GM12801 (cell line): Measurements from ENCODE around the gene NANS.

ENCODE experiments used
- TF ChIP-seq, protein P1 (sequence below): IDR thresholded peaks from one replicate; pipeline ENCODE4 v1.5.1; 2011; ENCODE audit warnings: control low read depth; ENCODE audit not compliant: insufficient read length; ENCODE audit errors: extremely low read depth

NANS gene

DNA sequence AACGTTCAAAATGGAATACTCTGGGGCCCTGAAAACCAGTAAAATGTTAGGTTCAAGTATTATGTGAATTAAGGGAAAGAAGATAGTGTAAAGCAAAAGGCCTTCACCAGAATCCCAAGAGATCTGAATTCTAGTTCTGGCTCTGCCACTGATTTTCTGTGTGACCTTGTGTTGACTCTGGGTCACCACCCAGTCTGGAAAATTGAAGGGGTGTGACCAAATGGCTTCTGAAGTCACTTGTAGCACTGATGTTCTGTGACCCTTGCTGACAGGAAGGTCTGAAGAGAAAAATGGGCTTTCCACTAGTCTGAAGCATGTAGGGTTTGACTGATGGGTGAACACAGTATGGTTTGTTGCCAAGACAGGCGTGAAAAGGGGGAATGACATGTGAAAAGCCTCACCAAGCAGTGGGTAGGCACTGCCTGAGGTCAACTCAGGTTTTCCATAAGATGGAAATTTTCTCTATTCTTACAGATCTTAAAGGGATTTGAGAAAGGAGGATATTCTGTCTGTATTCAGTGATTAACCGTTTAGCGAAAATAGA lies 40.3 kb upstream of the NANS start:
- TF ChIP-seq, protein P1, sequence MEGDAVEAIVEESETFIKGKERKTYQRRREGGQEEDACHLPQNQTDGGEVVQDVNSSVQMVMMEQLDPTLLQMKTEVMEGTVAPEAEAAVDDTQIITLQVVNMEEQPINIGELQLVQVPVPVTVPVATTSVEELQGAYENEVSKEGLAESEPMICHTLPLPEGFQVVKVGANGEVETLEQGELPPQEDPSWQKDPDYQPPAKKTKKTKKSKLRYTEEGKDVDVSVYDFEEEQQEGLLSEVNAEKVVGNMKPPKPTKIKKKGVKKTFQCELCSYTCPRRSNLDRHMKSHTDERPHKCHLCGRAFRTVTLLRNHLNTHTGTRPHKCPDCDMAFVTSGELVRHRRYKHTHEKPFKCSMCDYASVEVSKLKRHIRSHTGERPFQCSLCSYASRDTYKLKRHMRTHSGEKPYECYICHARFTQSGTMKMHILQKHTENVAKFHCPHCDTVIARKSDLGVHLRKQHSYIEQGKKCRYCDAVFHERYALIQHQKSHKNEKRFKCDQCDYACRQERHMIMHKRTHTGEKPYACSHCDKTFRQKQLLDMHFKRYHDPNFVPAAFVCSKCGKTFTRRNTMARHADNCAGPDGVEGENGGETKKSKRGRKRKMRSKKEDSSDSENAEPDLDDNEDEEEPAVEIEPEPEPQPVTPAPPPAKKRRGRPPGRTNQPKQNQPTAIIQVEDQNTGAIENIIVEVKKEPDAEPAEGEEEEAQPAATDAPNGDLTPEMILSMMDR = no peak

DNA sequence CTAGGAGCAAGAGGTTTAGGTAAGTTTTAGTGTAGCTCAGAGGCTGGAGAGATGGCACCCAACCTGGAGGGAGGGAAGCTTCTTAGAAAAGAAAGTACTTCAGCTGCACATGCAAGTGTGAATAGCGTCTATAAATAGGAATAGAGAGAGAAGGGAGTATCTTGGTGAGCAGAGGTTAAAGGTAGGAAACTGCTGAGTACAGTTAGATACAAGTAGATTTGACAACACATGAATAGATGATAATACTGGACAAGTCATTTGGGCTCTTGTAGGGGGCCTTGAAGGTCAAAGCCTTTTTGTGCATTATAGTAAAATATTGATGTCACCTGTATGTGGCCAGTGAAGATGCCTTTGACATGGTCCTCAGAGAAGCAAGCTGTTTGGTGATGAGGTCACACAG lies 39.2 kb upstream of the NANS start:
- TF ChIP-seq, protein P1 = no peak

DNA sequence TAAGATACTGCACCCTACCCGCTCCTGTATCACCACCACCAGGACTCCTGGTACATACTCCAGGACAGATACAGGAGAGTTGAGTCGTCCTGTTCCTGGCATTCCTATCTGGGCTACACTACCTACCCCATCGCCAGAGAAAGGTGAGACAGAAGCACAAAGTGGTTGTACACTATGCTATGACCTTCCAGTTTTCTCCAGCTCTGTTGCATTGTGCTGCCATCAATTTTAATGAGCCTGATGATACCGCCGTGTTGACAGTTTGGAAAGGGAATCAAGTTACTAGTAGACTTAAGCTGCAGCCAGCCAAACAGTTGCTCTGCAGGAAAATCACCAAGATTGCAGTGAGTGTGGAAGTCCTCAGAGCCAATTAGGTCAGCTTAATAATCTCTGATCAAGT lies 38.2 kb upstream of the NANS start:
- TF ChIP-seq, protein P1 = no peak

DNA sequence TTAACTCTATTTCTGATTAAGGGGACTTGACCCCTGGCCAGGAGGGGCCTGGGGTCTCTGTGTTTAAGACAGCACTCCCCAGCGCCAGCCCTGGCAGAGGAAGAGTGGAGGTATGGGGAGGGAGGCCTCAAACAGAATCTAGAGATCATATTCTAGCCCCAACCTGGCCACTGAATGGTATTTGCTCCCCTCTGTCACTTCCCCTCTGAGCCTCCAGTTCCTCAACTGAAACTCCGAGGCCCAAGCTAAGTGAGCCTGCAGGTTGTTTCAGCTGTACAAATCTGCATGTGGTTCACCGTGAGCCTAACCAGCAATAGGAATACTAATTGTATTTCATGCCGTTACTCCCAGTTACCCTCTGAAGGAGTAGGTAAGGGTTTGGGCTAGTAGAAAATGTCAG lies 37.4 kb upstream of the NANS start:
- TF ChIP-seq, protein P1 = no peak

DNA sequence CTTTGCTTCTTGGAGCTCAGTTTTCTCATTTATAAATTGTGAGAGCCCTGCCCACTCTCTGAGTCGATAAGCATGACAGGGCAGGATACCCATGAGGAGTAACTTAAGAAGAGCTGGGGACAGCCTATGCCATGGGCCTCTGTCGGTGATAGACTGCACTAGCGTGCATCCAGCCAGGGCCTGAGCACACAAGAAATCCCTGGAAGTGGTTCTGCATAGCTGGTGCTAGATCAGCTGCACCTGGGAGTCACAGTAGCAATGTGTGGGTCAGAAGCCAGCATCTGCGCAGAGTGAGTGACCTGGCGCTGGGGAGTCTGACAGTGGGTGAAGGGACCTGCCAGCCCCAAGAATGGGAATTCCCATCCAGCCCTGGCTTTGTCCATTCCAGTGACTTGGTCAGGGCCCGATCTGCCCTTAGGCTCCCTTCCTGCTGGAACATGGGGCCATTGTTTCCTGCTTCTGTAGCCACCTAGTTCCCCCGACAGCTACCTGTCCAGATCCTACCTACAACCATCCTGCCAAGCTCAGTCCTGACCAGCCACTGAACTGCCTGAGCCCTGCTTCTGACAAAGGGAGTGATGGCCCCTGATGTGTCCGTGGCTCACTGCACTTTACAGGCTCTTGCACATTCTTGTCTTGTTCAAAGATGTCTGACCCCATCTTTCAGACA lies 35.9 kb upstream of the NANS start:
- TF ChIP-seq, protein P1 = no peak

DNA sequence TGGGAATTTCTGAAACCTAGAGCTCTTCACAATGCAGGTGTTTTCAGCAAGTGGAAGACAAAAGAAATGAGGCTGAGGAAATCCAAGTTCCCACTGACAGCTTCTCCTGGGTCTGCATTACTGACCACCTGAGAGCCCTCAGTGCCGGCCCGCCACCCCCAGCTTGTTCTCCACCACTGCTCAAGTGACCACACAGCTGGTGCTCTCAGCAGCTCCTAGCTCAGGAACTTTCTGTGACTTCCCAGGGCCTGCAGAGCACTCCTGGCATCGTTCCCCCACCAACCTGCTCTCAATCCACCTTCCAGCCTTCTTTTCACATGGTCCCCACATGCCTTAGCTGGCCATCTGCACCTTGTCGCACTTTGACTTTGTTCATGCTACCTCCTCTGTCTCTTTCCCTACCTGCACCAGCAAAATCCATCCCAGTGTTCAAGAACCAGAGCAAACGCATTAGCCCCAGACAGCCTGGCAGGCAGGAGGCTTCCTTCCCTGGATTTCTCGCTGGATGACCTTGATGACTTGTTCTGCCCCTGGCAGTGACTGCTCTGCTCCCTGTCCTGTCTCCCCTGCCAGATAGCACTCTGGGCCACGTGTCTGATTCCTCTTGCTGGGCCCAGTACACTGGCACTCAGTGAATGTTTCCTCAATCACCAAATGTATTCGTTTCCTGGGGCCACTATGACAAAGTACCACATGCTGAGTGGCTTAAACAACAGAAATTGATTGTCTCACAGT lies 35.1 kb upstream of the NANS start:
- TF ChIP-seq, protein P1 = no peak

DNA sequence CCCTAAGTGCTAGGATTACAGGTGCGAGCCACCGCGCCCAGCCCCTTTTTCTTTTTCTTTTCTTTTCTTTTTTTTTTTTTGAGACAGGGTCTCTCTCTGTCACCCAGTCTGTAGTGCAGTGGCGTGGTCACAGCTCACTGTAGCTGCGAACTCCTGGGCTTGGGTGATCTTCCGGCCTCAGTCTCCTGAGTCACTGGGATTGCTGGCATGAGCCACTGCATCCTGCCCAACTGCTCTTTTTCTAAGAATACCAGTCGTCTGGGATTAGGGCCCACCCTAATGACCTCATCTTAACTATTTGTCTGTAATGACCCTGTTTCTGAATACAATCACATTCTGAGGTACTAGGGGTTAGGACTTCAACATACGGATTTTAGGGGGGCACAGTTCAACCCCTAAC lies 34.1 kb upstream of the NANS start:
- TF ChIP-seq, protein P1 = no peak
